ENCODE data around the gene QARS1.

Gene QARS1

DNA sequence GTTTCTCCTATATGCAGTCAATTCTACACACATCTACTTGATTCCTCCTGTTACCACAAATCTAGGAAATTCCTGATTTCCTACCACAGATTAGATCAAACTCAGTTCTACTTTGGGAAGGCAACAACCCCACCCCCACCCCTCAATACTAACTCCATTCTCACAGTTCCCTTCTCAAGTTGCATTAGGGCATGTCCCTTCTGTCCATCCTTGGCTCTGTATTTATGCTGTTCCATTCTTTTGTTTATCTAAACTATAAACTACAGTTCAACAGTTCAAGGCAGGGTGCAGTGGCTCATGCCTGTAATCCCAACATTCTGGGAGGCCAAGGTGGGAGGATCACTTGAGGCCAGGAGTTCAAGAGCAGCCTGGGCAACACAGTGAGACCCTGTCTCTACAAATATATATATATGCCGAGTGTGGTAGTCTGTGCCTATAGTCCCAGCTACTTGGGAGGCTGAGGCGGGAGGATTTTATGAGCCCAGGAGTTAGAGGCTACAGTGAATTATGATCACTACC lies 50.2 kb downstream of the QARS1 start:
- Histone ChIP-seq H3K36me3 (ENCODE audit: insufficient read depth, insufficient read length, low read length) (peaks cover 74% of the 10 kb centered on the region), H3K4me1 (ENCODE audit: insufficient read depth, insufficient read length) (no peaks in the 10 kb centered on the region), H3K9me3 (ENCODE audit: insufficient read depth, low read length) (no peaks in the 10 kb centered on the region), H3K4me3 (ENCODE audit: insufficient read length, low read depth) (no peak overlapping the region), H3K9ac (ENCODE audit: insufficient read length, low read depth) (no peak overlapping the region), H3K27me3 (ENCODE audit: insufficient read depth, insufficient read length) (no peaks in the 10 kb centered on the region)
- TF ChIP-seq YY1 (IDR thresholded peaks at IDR 0.05; ENCODE audit: insufficient read depth, insufficient read length) (no peak), SUZ12 (IDR thresholded peaks at IDR 0.05; ENCODE audit: extremely low read depth, insufficient read depth, insufficient read length) (no peak), ZNF274 (IDR thresholded peaks at IDR 0.05; ENCODE audit: low read depth, low read length) (no peak)
- DNase-seq (ENCODE audit: low read depth, low spot score), result no peak

DNA sequence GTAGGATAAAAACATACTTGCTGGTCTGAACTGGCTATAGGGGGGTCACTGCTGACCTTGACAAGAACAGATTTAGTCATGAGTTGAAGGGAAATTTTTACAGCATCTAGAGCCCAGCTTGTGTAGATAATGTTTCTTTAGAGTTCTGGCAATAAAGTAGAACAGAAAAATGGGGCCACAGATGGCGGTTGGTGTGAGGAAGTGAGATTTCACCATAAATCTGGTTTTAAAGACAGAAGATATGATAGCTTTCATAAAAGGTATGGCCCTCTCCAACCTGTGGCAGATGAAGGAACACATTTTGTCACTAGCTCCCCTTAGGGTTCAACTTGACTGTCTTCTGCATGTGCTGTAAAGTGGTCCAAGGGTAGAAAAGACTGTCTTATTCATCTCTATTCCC lies 51.0 kb downstream of the QARS1 start:
- Histone ChIP-seq H3K27me3 (ENCODE audit: insufficient read depth, insufficient read length) (no peaks in the 10 kb centered on the region), H3K4me1 (ENCODE audit: insufficient read depth, insufficient read length) (no peaks in the 10 kb centered on the region), H3K4me3 (ENCODE audit: insufficient read length, low read depth) (no peak overlapping the region), H3K36me3 (ENCODE audit: insufficient read depth, insufficient read length, low read length) (peaks cover 79% of the 10 kb centered on the region), H3K9me3 (ENCODE audit: insufficient read depth, low read length) (no peaks in the 10 kb centered on the region), H3K9ac (ENCODE audit: insufficient read length, low read depth) (no peak overlapping the region)
- TF ChIP-seq SUZ12 (IDR thresholded peaks at IDR 0.05; ENCODE audit: extremely low read depth, insufficient read depth, insufficient read length) (no peak), ZNF274 (IDR thresholded peaks at IDR 0.05; ENCODE audit: low read depth, low read length) (no peak), YY1 (IDR thresholded peaks at IDR 0.05; ENCODE audit: insufficient read depth, insufficient read length) (no peak)
- no peak for DNase-seq (ENCODE audit: low read depth, low spot score)
